OCI-LY3 (cell line): Measurements from ENCODE around the gene CDC25B.

Experiments
- H2AFZ ChIP-seq: fragments of 200-600, 300-600 bp; shearing (Covaris generic); 2 replicates; pipeline ENCODE4 v1.6.0; 2014; ENCODE audit warnings: antibody characterized with exemption, low read depth, low read length
- H3K27ac ChIP-seq: fragments of 200-600, 300-600 bp; sonication (generic); 2 replicates; pipeline ENCODE4 v1.5.1; 2014; ENCODE audit warnings: mild to moderate bottlenecking, low read length, moderate library complexity, mixed read lengths
- H3K27me3 ChIP-seq: fragments of 200-600, 300-600 bp; sonication (generic); 2 replicates; pipeline ENCODE4 v1.6.1; 2014; ENCODE audit warnings: low read depth, low read length, mixed read lengths
- H3K36me3 ChIP-seq: fragments of 200-600, 300-600 bp; sonication (generic); replicated peaks from 2 replicates; pipeline ENCODE3; 2014; ENCODE audit warnings: low read depth, low read length, mixed read lengths
- H3K4me1 ChIP-seq: fragments of 300-600, 200-600 bp; sonication (generic); 2 replicates; pipeline ENCODE4 v1.6.1; 2014; ENCODE audit warnings: low read length, mixed read lengths
- H3K4me2 ChIP-seq: fragments of 200-600, 300-600 bp; sonication (generic); 2 replicates; pipeline ENCODE4 v1.6.1; 2014; ENCODE audit warnings: low read length, mixed read lengths
- H3K4me3 ChIP-seq: fragments of 300-600, 200-600 bp; sonication (generic); 2 replicates; pipeline ENCODE4 v1.5.1; 2014; ENCODE audit warnings: antibody characterized with exemption, mild to moderate bottlenecking, low read length, moderate library complexity
- H3K79me2 ChIP-seq: fragments of 300-600, 200-600 bp; shearing (Covaris generic); 2 replicates; pipeline ENCODE4 v1.6.1; 2014; ENCODE audit warnings: mild to moderate bottlenecking, low read length, mixed read lengths
- H3K9ac ChIP-seq: fragments of 300-600, 200-600 bp; shearing (Covaris generic); 2 replicates; pipeline ENCODE4 v1.6.0; 2014; ENCODE audit warnings: mild to moderate bottlenecking, low read length, moderate library complexity
- H3K9me3 ChIP-seq: fragments of 200-600, 300-600 bp; shearing (Covaris generic); 2 replicates; pipeline ENCODE4 v1.6.1; 2014; ENCODE audit warnings: low read length, mixed read lengths; ENCODE audit not compliant: insufficient read depth
- H4K20me1 ChIP-seq: fragments of 200-600, 300-600 bp; sonication (generic); 2 replicates; pipeline ENCODE4 v1.6.1; 2016; ENCODE audit warnings: low read length, mixed read lengths; ENCODE audit not compliant: insufficient read depth
- EZH2phosphoT487 ChIP-seq: fragments of 200-600 bp; shearing (Covaris generic); IDR thresholded peaks from 2 replicates; pipeline ENCODE4 v1.6.1; 2018; ENCODE audit warnings: antibody characterized with exemption, mixed run types, low read depth
- TF ChIP-seq, protein P1 (sequence below): fragments of 200-600, 300-600 bp; sonication (generic); IDR thresholded peaks from 2 replicates; pipeline ENCODE4 v1.5.1; 2014; ENCODE audit warnings: antibody characterized with exemption, low read length, low read depth

The CDC25B gene

DNA sequence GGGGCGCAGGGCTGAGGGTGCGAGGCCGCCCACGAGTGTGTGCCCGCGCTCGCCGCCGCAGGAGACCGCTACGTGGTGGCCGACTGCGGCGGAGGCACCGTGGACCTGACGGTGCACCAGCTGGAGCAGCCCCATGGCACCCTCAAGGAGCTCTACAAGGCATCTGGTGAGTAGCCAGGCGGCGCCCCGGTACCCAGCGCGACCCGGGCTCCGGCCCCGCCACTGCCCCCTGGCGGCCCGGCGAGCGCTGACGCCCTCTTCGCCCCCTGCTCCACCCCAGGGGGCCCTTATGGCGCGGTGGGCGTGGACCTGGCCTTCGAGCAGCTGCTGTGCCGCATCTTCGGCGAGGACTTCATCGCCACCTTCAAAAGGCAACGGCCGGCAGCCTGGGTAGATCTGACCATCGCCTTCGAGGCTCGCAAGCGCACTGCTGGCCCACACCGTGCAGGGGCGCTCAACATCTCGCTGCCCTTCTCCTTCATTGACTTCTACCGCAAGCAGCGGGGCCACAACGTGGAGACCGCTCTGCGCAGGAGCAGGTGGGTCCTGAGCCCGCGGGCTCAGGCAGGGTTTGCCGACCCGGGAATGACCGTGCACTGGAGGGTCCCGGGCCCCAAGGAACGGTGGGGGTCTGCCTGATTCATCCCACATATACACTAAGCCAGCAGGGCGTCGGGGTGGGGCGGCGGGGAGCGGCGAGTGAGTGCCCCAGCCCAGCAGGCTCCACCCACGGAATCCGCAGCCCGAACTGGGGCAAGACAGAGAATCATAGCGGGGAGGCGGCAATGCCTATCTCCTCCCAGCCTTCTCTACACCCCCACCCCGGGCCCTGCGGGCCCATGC lies 46.2 kb upstream of the CDC25B start:
- Histone ChIP-seq H3K4me3 (no peak overlapping the region), H3K9me3 (no peaks in the 10 kb centered on the region), H3K4me2 (no peak overlapping the region)

DNA sequence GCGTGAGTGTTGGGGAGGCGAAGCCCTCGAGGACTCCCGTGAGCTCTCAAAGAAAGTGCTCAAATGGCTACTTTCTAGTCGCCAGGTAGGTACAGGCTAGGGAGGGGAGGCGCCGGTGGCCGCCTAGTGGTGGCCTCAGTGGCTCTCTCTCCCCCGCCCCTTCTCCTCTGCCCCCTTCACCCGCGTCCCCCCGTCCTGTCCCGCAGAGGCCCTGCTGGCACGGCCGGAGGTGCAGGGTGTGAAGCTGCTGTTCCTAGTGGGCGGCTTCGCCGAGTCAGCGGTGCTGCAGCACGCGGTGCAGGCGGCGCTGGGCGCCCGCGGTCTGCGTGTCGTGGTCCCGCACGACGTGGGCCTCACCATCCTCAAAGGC lies 44.8 kb upstream of the CDC25B start:
- no peaks in the 10 kb centered on the region for H3K4me1 ChIP-seq
- H3K9ac ChIP-seq = no peak overlapping the region
- no peaks in the 10 kb centered on the region for H3K9me3 ChIP-seq
- H3K4me3 ChIP-seq = no peak overlapping the region
- H4K20me1 ChIP-seq = no peaks in the 10 kb centered on the region; the same call in 1 of the 2 replicates
- no peak for TF ChIP-seq EZH2phosphoT487
- TF ChIP-seq, protein P1, sequence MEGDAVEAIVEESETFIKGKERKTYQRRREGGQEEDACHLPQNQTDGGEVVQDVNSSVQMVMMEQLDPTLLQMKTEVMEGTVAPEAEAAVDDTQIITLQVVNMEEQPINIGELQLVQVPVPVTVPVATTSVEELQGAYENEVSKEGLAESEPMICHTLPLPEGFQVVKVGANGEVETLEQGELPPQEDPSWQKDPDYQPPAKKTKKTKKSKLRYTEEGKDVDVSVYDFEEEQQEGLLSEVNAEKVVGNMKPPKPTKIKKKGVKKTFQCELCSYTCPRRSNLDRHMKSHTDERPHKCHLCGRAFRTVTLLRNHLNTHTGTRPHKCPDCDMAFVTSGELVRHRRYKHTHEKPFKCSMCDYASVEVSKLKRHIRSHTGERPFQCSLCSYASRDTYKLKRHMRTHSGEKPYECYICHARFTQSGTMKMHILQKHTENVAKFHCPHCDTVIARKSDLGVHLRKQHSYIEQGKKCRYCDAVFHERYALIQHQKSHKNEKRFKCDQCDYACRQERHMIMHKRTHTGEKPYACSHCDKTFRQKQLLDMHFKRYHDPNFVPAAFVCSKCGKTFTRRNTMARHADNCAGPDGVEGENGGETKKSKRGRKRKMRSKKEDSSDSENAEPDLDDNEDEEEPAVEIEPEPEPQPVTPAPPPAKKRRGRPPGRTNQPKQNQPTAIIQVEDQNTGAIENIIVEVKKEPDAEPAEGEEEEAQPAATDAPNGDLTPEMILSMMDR = no peak
- H3K27ac ChIP-seq = no peak overlapping the region
- peaks cover 6% of the 10 kb centered on the region for H3K36me3 ChIP-seq
- H3K27me3 ChIP-seq = no peaks in the 10 kb centered on the region
- no peaks in the 10 kb centered on the region for H3K79me2 ChIP-seq
- no peak overlapping the region for H2AFZ ChIP-seq
- no peak overlapping the region for H3K4me2 ChIP-seq

More for the DNA sequence above, 46.2 kb upstream of the CDC25B start:
- H3K36me3 ChIP-seq = peaks cover 6% of the 10 kb centered on the region
- H3K4me1 ChIP-seq = no peaks in the 10 kb centered on the region
- no peaks in the 10 kb centered on the region for H3K79me2 ChIP-seq
- no peaks in the 10 kb centered on the region; the same call in 1 of the 2 replicates for H4K20me1 ChIP-seq
- no peaks in the 10 kb centered on the region for H3K27me3 ChIP-seq
- H2AFZ ChIP-seq = no peak overlapping the region
- H3K27ac ChIP-seq = no peak overlapping the region
- no peak overlapping the region for H3K9ac ChIP-seq
- TF ChIP-seq EZH2phosphoT487 = no peak
- TF ChIP-seq, protein P1 = no peak

DNA sequence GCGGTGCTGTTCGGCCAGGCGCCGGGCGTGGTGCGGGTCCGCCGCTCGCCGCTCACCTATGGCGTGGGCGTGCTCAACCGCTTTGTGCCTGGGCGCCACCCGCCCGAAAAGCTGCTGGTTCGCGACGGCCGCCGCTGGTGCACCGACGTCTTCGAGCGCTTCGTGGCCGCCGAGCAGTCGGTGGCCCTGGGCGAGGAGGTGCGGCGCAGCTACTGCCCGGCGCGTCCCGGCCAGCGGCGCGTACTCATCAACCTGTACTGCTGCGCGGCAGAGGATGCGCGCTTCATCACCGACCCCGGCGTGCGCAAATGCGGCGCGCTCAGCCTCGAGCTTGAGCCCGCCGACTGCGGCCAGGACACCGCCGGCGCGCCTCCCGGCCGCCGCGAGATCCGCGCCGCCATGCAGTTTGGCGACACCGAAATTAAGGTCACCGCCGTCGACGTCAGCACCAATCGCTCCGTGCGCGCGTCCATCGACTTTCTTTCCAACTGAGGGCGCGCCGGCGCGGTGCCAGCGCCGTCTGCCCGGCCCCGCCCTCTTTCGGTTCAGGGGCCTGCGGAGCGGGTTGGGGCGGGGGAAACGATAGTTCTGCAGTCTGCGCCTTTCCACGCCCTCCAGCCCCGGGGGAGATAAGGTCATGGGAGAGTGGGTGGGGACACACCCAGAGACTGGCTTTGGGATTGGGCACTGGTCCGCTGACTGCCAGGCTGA lies 44.3 kb upstream of the CDC25B start:
- Histone ChIP-seq H3K4me3 (no peak overlapping the region), H3K9me3 (no peaks in the 10 kb centered on the region), H3K9ac (no peak overlapping the region), H4K20me1 (no peaks in the 10 kb centered on the region; the same call in 1 of the 2 replicates), H3K4me1 (no peaks in the 10 kb centered on the region), H3K4me2 (no peak overlapping the region), H3K27ac (no peak overlapping the region), H3K36me3 (peaks cover 6% of the 10 kb centered on the region), H3K27me3 (no peaks in the 10 kb centered on the region), H3K79me2 (no peaks in the 10 kb centered on the region), H2AFZ (no peak overlapping the region)
- no peak for TF ChIP-seq EZH2phosphoT487

DNA sequence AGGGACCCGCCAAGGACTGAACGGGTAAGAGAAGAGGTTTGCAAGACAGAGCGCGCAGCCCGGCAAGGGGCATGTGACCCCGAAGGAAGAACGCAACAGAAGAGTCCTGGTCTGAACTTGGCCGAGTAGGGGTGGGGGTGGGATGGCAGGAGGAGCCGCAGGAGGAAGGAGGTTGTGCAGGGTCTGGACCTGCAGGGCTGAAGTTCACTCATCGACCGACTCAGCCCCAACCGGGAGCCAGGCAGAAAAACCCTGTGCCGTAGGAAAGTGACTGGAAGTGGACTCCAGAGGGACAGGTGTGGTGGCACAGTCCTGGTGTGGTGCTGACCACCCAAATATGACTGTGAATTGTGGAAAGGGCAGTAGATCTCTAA lies 43.7 kb upstream of the CDC25B start:
- Histone ChIP-seq H2AFZ (no peak overlapping the region), H3K36me3 (peaks cover 6% of the 10 kb centered on the region), H3K4me1 (no peaks in the 10 kb centered on the region), H4K20me1 (no peaks in the 10 kb centered on the region; the same call in 1 of the 2 replicates), H3K27me3 (no peaks in the 10 kb centered on the region), H3K4me3 (no peak overlapping the region), H3K27ac (no peak overlapping the region), H3K9me3 (no peaks in the 10 kb centered on the region), H3K79me2 (no peaks in the 10 kb centered on the region), H3K4me2 (no peak overlapping the region), H3K9ac (no peak overlapping the region)
- TF ChIP-seq EZH2phosphoT487 = no peak
- TF ChIP-seq, protein P1 = no peak
